ENCODE data around the gene NDUFB10. TPM values are rescaled to one million over a fixed set of nuclear protein-coding genes. Genes with fewer than 3 reads are reported as not detected.

NDUFB10 gene
- total RNA-seq, 1 donor from 2014 or later, result 95.0 TPM

GRCh38 chr16:1922357-1922756 is 37.0 kb upstream of the NDUFB10 start:
- no peak overlapping the region for H3K27ac Mint-ChIP-seq
- H3K36me3 Mint-ChIP-seq, result no peaks in the 10 kb centered on the region
- peaks cover 36% of the 10 kb centered on the region for H3K4me1 Mint-ChIP-seq
- DNase-seq (ENCODE audit: low spot score in 2 of 2, unreplicated experiment in 2 of 2), result no peak
- no peak overlapping the region for H3K4me3 Mint-ChIP-seq
- peaks cover 55% of the 10 kb centered on the region for H3K27me3 Mint-ChIP-seq (ENCODE audit: low read depth)
- no peaks in the 10 kb centered on the region for H3K9me3 Mint-ChIP-seq
- TF ChIP-seq CTCF (IDR thresholded peaks at IDR 0.05; ENCODE audit: unreplicated experiment), result no peak

- H3K27ac Mint-ChIP-seq, result no peak overlapping the region
- peaks cover 49% of the 10 kb centered on the region for H3K27me3 Mint-ChIP-seq (ENCODE audit: low read depth)
- no peak overlapping the region for H3K4me3 Mint-ChIP-seq
- peaks cover 38% of the 10 kb centered on the region for H3K4me1 Mint-ChIP-seq
- DNase-seq (ENCODE audit: low spot score in 2 of 2, unreplicated experiment in 2 of 2), result peak; percentile 64 to 80
- TF ChIP-seq CTCF (IDR thresholded peaks at IDR 0.05; ENCODE audit: unreplicated experiment), result peak; percentile 66
- H3K36me3 Mint-ChIP-seq, result no peaks in the 10 kb centered on the region
- H3K9me3 Mint-ChIP-seq, result no peaks in the 10 kb centered on the region
These were observed 35.9 kb upstream of the NDUFB10 start for GRCh38 chr16:1923299-1924034.

- peaks cover 43% of the 10 kb centered on the region for H3K27me3 Mint-ChIP-seq (ENCODE audit: low read depth)
- TF ChIP-seq CTCF (IDR thresholded peaks at IDR 0.05; ENCODE audit: unreplicated experiment), result no peak
- H3K27ac Mint-ChIP-seq, result no peak overlapping the region
- no peak overlapping the region for H3K4me3 Mint-ChIP-seq
- no peaks in the 10 kb centered on the region for H3K9me3 Mint-ChIP-seq
- no peak for DNase-seq (ENCODE audit: low spot score in 2 of 2, unreplicated experiment in 2 of 2)
- H3K4me1 Mint-ChIP-seq, result peaks cover 40% of the 10 kb centered on the region
- H3K36me3 Mint-ChIP-seq, result no peaks in the 10 kb centered on the region
These were observed 35.2 kb upstream of the NDUFB10 start for GRCh38 chr16:1924095-1924494.

GRCh38 chr16:1926271-1926670 is 33.1 kb upstream of the NDUFB10 start:
- Mint-ChIP-seq H3K4me3 (no peak overlapping the region), H3K9me3 (no peaks in the 10 kb centered on the region), H3K27me3 (ENCODE audit: low read depth) (peaks cover 27% of the 10 kb centered on the region), H3K27ac (peak overlapping the region; percentile 47), H3K36me3 (no peaks in the 10 kb centered on the region), H3K4me1 (peaks cover 37% of the 10 kb centered on the region)
- TF ChIP-seq CTCF (IDR thresholded peaks at IDR 0.05; ENCODE audit: unreplicated experiment), result no peak
- no peak for DNase-seq (ENCODE audit: low spot score in 2 of 2, unreplicated experiment in 2 of 2)

GRCh38 chr16:1929105-1929504 is 30.2 kb upstream of the NDUFB10 start:
- Mint-ChIP-seq H3K36me3 (peaks cover 2% of the 10 kb centered on the region), H3K9me3 (no peaks in the 10 kb centered on the region), H3K27me3 (ENCODE audit: low read depth) (peaks cover 9% of the 10 kb centered on the region), H3K27ac (peak overlapping the region; percentile 63), H3K4me3 (peak overlapping the region; percentile 65), H3K4me1 (peaks cover 23% of the 10 kb centered on the region)
- TF ChIP-seq CTCF (IDR thresholded peaks at IDR 0.05; ENCODE audit: unreplicated experiment), result no peak
- DNase-seq (ENCODE audit: low spot score in 2 of 2, unreplicated experiment in 2 of 2), result no peak
